ENCODE data around the gene CYP2J2.
"Not testable (repeated sequence)": the region's sequence is repeated elsewhere in the genome, so short reads cannot be mapped to it uniquely, and the experiment has no call there.

Gene CYP2J2, protein sequence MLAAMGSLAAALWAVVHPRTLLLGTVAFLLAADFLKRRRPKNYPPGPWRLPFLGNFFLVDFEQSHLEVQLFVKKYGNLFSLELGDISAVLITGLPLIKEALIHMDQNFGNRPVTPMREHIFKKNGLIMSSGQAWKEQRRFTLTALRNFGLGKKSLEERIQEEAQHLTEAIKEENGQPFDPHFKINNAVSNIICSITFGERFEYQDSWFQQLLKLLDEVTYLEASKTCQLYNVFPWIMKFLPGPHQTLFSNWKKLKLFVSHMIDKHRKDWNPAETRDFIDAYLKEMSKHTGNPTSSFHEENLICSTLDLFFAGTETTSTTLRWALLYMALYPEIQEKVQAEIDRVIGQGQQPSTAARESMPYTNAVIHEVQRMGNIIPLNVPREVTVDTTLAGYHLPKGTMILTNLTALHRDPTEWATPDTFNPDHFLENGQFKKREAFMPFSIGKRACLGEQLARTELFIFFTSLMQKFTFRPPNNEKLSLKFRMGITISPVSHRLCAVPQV

DNA sequence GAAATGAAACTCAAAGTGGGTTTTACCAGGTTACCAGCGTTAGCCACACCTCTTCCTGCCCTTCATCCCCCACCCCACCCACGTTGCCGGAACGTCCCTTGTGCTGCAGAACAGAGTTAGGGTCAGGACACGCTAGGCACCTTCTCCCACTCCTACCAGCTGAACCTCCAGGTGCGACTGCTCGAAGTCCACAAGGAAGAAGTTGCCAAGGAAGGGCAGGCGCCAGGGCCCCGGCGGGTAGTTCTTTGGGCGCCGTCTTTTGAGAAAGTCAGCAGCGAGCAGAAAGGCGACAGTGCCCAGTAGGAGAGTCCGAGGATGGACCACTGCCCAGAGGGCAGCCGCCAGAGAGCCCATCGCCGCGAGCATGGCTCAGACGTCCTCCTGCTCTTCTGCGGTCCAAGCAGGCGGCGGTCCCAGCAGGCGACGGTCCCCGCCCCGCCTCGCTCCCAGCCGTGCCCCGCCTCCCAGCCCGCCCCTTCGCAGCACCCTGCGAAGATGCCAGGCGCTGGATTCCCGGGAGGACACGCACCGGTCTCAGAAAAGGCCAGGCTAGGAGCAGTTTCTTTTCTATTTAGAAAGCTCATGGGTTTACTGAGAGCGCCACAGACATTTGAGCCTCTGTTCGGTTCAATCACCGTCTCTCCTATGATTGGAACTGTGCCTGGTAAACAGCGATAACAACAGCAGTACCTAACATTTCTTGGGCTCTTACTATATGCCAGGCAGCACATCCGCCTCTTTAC is at the start of gene CYP2J2:
Gene CYP2J2, minus strand, starts transcription at position 393 of the 743 bp plus-strand sequence. Its CDS starts 27 bp downstream, at position 366.
- DNase-seq (ENCODE audit: low spot score), result peak; percentile 57

DNA sequence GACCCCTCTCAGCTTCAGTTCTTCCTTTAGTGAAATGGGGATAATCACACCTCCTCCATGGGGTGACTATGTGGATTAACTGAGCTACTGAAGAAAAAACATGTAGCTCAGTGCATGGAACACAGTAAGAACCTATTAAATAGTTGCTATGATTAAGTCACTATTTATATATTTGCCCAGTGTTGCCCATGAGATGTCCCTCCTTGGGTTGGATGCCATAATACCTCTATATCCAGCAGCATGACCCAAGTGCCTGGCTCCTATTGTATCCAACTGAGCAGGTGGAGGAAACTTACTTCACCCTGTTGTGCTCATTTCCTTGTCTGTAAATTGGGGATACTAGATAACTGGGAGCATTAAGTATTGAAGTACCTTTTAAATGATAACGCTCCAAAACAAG is 47.1 kb upstream of the CYP2J2 start:
- no peak for DNase-seq (ENCODE audit: low spot score)

DNA sequence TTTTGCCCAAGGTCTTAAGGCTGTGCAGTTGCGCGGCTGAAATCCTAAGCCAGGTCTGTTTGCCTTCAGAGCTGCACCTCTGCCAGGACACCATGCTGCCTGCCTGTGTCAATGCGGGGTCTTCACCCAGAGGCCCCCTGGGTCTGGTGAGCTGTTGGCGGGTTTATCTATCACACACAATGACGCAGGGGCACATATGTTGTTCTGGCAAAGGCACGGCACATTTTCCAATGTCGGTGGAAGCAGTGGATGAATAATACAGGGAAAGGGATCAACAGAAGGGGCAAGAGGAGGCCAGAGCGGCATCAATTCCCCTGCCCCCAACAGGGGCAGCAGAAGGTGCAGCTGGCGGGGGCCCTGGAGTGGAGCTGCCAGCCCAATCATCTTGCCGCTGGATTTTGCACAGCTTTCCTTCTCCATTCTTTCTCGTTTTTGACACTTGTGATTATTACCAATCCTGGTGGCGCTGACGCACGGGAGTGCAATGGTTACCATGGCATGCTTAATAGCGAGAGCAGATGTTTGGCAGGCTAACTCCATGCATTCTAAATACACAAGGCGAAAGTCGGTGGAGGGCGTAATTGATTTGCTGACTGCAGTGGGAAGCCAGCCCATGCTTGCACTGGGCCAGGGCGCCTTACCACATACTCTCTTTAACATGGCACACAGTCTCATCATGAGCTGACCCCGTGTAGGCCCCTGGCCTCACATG is 45.8 kb upstream of the CYP2J2 start:
- peak; percentile 45 for DNase-seq (ENCODE audit: low spot score)

DNA sequence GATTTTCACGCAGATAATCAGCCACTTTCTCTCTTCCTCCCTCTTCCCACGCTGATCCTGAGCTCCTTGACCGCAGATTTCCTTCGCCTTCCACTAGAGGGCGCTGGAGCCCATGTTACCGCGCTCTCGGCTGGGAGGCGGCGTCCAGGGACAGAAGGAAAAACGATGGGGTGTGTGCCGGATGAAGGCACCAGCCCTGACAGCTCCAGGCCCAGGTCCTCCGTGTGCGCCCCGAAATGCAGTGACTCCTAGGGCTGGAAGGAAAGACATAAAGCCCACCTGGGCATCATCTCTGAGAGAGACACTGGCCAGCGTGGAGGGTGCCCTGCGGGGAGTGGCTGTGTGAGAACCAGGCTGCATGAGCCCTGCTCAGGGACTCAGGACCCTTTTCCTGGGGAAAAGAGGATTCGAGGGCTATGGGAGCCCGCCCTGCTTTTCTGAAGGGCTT is 44.9 kb upstream of the CYP2J2 start:
- DNase-seq (ENCODE audit: low spot score), result peak; percentile 81

DNA sequence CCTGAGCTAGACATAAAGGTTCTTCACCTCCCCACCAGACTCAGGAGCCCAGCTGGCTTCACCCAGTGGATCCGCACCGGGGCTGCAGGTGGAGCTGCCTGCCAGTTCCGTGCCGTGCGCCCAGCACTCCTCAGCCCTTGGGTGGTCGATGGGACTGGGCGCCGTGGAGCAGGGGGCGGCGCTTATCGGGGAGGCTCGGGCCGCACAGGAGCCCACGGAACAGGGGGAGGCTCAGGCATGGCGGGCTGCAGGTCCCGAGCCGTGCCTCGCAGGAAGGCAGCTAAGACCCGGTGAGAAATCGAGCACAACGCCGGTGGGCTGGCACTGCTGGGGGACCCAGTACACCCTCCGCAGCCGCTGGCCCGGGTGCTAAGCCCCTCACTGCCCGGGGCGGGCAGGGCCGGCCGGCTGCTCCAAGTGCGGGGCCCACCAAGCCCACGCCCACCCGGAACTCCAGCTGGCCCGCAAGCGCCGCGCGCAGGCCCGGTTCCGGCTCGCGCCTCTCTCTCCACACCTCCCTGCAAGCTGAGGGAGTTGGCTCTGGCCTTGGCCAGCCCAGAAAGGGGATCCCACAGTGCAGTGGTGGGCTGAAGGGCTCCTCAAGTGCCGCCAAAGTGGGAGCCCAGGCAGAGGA is 43.1 kb upstream of the CYP2J2 start:
- DNase-seq (ENCODE audit: low spot score), result not testable (repeated sequence)

DNA sequence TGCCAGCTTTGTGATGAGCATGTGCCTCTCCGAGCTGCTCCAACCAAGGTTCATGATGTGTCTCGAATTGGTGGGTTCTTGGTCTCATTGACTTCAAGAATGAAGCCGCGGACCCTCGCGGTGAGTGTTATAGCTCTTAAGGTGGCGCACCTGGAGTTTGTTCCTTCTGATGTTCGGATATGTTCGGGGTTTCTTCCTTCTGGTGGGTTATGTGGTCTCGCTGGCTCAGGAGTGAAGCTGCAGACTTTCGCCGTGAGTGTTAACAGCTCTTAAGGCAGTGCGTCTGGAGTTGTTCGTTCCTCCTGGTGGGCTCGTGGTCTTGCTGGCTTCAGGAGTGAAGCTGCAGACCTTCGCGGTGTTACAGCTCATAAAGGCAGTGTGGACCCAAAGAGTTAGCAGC is 42.2 kb upstream of the CYP2J2 start:
- DNase-seq (ENCODE audit: low spot score), result not testable (repeated sequence)

DNA sequence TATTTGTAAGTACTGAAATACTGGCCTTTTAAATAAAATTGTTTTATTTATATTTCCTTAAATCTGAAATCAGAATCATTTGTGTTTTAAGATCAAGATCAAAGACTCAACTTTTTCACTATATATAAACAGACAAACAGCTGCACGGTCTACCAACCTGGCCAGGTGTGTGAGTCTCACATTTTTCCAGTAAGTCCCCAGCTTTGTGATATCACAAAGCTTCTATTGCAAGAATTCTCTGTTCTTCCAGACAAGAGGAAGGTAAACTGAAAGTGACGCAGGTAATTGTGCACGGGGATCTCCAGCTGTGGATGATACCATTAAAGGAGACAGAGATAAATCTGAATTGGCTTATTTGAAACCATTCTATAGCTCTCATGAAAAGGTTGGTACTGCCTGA is 41.2 kb upstream of the CYP2J2 start:
- no peak for DNase-seq (ENCODE audit: low spot score)

DNA sequence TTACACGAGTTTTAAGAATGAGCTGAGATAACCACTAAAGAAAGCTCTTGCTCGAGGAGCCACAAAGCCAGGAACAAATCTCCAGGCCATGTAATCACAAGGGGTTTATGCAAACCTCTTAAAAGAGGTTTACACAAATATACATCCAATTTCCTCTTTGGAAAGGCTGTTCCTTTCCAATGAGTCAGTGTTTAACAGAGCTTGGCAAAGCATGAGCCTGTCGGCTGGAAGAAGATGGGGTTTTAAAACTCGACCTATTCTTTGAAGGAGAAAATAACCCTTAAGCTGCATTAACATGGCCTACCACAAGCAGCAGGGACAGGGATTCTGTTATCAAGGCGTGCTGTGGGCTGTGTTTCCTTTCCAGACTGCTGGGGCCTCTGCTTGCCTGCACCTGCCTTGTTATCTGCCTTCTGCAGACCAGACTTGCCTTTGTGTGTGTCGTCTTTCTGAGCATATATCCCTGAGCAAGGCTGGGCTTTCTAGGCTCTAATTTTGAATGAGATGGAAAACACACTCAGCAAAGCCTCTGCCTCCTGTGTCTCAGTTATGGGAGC is 40.6 kb upstream of the CYP2J2 start:
- no peak for DNase-seq (ENCODE audit: low spot score)

DNA sequence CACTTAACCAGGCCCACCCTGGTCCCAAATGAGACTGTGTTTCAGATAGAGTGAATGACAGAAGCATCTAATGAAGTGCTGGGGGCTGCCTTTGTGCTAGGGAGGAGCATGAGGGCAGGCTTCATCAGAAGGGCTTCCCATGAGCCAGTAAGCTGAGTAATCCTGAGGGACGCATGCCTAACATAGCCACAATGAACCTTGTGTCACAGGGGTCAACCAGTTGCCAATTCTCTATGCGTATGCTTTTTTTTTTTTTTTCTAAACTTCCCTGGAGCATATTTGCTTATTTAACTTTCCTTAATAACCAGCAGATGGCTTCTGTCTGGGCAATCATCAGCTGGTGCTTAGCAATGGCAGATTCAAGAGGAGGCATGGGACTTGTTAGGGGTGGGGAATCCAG is 25.5 kb upstream of the CYP2J2 start:
- no peak for DNase-seq (ENCODE audit: low spot score)

DNA sequence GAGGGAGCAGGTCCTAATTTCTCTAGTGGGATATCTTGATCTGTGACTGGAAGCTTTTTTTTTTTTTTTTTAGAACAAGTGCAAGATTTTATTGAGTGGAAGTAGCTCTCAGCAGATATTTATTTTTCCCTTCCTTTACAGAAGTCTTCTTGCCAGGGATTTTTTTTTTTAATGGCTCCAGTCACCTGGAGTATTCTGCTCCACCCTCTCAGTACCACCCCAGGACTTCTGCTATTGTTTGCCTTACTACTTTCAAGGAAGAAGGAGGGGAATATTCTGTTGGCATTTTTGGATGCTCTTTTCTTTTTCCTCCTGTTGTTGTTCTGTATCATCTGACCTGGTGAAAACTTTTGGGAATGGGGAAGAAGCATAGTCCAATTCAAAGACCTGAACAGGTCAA is 23.1 kb upstream of the CYP2J2 start:
- no peak for DNase-seq (ENCODE audit: low spot score)

DNA sequence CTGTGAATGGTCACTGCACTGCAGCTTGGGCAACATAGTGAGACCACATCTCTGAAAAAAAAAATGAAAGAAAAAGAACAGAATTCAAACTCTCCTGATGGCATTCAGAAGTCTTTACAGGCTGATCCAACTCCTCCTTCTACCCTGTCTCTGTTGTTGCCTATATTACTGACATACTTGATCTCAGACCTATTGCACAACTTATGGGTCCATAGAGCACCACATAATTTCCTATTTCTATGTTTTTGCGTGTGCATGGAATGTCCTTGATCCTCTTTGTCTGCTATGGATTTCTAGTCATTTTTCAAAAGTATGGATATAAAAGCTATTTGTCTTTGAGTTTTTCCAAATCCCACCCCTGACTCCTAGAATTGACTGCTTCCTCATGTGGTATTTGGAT is 22.4 kb upstream of the CYP2J2 start:
- no peak for DNase-seq (ENCODE audit: low spot score)

DNA sequence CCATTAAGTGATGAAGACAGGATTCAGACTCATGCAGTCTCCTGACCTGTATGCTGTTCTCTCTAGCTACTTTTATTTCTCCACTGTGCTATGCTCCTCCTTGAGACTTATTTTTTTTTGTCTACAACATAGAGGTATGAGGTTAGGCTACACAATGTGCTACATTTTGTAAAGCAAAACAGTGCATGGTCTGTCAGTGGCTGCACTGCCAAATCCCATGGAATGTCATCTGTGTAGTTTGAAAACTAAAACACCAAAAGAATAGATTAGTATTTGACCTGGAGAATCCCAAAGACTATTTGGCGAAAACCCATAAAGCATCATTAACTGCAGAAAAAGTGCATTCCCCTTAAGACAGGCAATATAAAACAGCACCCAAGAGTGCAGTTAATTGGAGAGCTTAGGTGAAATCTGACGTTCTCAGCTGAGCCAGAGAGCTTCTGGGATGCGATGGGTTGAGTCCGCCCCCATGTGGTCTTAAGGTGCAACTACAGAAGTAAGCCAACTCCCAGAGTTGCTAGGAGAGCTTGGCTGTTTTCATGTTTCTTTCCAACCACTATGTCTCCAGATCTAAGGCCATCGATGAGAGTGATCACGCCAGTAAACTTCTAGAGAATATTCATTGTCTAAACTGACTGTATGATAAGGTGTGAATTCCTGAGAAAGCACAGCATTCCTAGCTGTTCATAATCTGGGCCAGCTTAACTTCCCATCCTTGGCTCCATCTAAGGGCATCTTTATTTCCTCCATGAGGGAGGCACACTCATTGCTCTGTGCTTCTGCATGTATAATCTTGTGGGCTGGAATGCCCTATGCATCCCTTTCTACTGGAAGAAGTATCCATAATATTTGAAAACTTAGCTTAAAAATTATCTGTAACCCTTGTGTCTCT is 20.7 kb upstream of the CYP2J2 start:
- DNase-seq (ENCODE audit: low spot score), result peak; percentile 84

DNA sequence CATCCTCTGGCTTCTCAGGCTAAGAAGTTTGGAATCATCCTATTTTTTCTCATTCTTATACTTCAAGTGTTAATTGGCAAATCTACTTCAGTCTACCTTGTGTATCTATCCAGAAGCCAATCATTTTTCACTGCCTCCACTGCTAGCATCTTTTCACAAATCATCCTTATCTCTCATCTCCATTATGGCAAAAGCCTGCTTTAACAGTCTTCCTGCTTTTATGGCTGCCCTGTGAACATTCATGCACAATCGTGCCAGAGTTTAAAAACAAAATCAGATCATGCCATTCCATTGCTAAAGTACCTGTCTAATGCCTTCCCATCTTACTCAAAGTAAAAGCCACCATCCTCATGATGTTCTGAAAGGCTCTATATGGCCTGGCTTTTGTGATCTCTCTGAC is 19.2 kb upstream of the CYP2J2 start:
- no peak for DNase-seq (ENCODE audit: low spot score)

DNA sequence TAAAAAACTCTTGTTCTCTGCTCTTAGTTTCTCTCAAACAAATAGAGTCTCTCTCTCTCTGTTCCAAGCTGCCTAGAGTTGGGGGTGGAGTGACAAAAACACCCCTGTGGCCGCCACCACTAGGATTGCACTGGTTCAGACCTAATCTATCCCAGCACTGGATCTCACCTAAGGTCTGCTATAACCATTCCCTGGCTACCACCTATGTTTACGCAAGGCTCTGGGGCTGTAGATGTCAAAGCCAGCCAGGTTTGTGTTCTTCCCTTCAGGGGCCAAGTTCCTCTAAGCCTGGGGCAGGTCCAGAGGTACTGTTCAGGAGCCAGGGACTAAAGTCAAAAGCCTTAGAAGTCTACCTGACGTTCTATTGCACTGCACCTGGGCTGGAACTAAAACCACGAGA is 12.8 kb upstream of the CYP2J2 start:
- no peak for DNase-seq (ENCODE audit: low spot score)

DNA sequence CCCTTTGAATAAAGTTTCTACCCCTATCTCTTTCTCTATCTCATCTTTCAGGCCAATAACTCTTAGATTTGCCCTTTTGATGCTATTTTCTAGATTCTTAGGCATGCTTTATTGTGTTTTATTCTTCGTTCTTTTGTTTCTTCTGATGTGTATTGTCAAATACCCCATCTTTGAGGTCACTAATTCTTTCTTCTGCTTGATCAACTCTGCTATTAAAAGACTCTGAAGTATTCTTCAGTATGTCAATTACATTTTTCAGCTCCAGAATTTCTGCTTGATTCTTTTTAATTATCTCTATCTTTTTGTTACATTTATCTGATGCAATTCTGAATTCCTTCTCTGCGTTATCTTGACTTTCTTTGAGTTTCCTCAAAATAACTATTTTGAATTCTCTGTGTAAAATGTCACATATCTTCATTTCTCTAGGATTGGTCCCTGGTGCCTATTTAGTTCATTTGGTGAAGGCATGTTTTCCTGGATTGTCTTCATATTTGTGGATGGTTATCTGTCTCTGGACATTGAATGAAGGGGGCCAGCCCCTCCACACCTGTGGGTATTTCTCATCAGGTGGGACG is 11.2 kb upstream of the CYP2J2 start:
- no peak for DNase-seq (ENCODE audit: low spot score)

DNA sequence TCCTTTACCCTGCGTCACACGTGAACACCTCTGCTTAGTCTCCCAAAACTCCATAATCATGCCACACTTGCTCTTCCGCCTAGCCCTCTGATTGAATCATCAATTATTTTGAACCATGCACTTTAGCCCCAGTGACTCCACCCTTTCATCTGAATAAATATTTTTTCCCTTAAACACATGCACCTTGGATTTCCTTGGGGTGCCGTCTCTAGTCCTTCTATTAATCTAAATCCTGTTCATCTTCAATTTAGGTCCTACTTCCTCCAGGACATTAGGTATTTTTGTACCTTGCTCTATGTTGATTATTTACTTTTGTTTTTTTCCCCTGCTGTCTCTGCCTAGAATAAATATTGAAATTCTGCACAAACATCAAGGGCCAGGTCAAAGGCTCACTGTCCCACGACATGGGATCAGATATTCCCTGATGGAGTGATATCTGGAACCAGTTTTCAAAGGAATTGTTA is 9.8 kb upstream of the CYP2J2 start:
- DNase-seq (ENCODE audit: low spot score), result no peak

DNA sequence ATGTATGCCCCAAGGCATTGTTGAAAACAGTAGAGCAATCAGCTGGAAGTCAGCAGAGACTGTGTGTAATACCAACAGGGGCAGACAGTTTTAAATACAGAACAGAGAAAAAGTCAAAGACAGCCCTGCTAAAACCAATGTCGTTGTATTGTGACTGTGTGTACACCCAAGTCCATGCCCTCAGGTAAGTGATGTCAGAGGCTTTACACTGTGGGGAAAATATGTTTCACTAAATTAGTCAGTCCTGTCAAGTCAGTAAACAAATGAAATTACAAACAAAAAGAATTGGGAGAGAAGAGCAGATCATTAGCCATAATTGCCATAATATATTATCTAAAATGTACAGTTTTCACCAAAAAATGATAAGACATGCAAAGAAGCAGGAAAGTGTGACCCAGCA is 2.4 kb upstream of the CYP2J2 start:
- no peak for DNase-seq (ENCODE audit: low spot score)

DNA sequence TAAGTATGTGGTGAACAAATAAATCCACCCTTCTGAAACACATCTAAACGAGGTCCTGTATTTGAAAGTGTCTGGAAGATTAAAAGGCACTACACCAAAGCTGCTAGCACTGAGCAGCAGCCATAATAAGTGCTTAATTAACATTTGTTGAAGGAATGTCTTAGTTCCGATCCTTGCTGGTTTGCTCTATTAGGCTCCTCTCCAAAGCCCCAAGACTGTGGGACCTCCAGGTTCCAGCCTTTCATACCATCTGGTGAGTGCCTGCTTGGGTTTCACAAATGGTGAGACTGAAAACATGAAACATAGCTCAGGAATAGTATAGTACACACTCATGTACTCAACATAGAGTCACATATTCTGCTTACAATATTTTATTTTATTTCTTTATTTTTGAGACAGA is 640 bp upstream of the CYP2J2 start:
- DNase-seq (ENCODE audit: low spot score), result no peak

DNA sequence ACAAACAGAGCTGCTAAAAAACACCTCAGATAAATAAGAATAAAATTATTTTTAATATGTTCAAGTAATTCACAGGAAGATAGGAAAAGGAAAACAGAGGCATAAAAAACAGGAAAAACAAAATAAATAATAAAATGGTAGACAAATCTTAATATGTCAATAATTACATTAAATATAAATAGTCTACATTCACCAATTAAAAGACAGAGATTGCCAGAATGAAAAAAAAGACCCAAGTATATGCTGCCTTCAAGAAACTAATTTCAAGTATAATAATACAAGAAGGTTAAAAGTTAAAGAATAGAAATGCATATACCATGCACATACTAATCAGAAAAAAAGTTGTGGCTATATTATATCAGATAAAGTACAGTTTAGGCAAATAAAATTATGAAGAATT is 1.9 kb downstream of the CYP2J2 start:
- DNase-seq (ENCODE audit: low spot score), result no peak

DNA sequence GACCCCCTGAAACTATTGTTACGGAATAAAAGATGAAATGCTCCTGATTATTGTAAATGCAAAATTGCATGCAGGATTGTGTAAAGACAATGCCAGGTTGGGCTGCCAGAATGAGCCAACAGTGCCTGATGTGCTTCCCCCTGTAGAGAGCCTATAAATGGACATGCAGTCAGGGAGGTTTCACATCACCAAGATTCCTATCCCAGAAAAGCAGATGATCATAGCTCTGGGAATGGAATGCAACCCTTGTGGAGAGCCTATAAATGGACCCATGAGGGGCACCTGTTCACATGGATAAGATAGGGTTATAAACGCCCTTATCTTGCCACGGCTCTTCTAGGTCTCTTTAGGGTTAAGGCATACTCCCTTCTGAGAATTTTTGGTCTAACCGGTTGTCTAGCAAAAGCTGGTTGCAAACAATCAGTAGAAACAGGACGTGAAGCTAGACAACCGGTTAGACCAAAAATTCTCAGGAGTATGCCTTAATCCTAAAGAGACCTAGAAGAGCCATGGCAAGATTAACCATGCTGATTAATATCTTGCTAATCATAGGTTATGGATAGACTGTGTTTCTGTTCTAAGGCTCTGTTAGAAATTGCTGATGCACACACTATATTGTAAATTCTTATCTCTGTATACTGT is 5.2 kb downstream of the CYP2J2 start:
- DNase-seq (ENCODE audit: low spot score), result not testable (repeated sequence)

Data from AG08395 (cell line).